Hepatocyte (in vitro differentiated cells): Measurements from ENCODE around the gene BATF2. TPM values are rescaled to one million over a fixed set of nuclear protein-coding genes. Genes with fewer than 3 reads are reported as not detected.

Source experiments
- DNase-seq: peaks from one replicate; pipeline ENCODE4 v3.0.0-alpha.2; 2016; ENCODE audit warnings: low spot score
- H2AFZ ChIP-seq: fragments of 200-600 bp; sonication (generic); 2 replicates; pipeline ENCODE4 v1.6.0; 2016; ENCODE audit warnings: antibody characterized with exemption, mild to moderate bottlenecking
- H3K27ac ChIP-seq: fragments of 200-600 bp; sonication (generic); 2 replicates; pipeline ENCODE4 v1.5.1; 2016; ENCODE audit warnings: mild to moderate bottlenecking
- H3K27me3 ChIP-seq: fragments of 200-600 bp; sonication (generic); 2 replicates; pipeline ENCODE4 v1.6.1; 2016
- H3K36me3 ChIP-seq: fragments of 200-600 bp; sonication (generic); replicated peaks from 2 replicates; pipeline ENCODE4 v1.5.1; 2016; ENCODE audit warnings: low read depth; ENCODE audit not compliant: insufficient read depth
- H3K4me1 ChIP-seq: fragments of 200-600 bp; sonication (generic); 2 replicates; pipeline ENCODE4 v1.5.1; 2016; ENCODE audit warnings: mild to moderate bottlenecking, moderate library complexity; ENCODE audit not compliant: insufficient read depth
- H3K4me2 ChIP-seq: fragments of 200-600 bp; sonication (generic); 2 replicates; pipeline ENCODE4 v1.6.0; 2016
- H3K4me3 ChIP-seq: fragments of 200-600 bp; sonication (generic); 2 replicates; pipeline ENCODE4 v1.5.1; 2016; ENCODE audit warnings: mild to moderate bottlenecking
- H3K79me2 ChIP-seq: fragments of 200-600 bp; sonication (generic); 2 replicates; pipeline ENCODE4 v1.6.0; 2017; ENCODE audit warnings: mild to moderate bottlenecking
- H3K9me2 ChIP-seq: fragments of 200-600 bp; sonication (generic); replicated peaks from 2 replicates; pipeline ENCODE4 v1.6.0; 2017; ENCODE audit warnings: mild to moderate bottlenecking; ENCODE audit not compliant: insufficient read depth
- H3K9me3 ChIP-seq: fragments of 200-600 bp; sonication (generic); 2 replicates; pipeline ENCODE4 v1.5.1; 2016; ENCODE audit warnings: low read depth, mild to moderate bottlenecking
- H4K20me1 ChIP-seq: fragments of 200-600 bp; sonication (generic); 2 replicates; pipeline ENCODE4 v1.6.0; 2016; ENCODE audit warnings: mild to moderate bottlenecking; ENCODE audit not compliant: insufficient read depth, poor library complexity, severe bottlenecking
- CTCF ChIP-seq: fragments of 200-600 bp; sonication (generic); IDR thresholded peaks from 2 replicates; pipeline ENCODE4 v1.5.1; 2016; ENCODE audit warnings: antibody characterized with exemption, mild to moderate bottlenecking; ENCODE audit not compliant: poor library complexity
- EZH2 ChIP-seq: fragments of 200-600 bp; sonication (generic); IDR thresholded peaks from 2 replicates; pipeline ENCODE4 v1.6.1; 2016; ENCODE audit warnings: antibody characterized with exemption, mild to moderate bottlenecking, borderline replicate concordance
- EZH2phosphoT487 ChIP-seq: fragments of 200-600 bp; sonication (generic); IDR thresholded peaks from one replicate; pipeline ENCODE4 v1.6.1; 2018; ENCODE audit warnings: antibody characterized with exemption, mild to moderate bottlenecking, low read depth, moderate library complexity; ENCODE audit not compliant: unreplicated experiment, severe bottlenecking
- WGBS: methylation state at CpG from one replicate; pipeline ENCODE4 v1.1.6; 2016; ENCODE audit warnings: low lambda C conversion rate; ENCODE audit errors: missing lambda C conversion rate; 5-methylcytosine and 5-hydroxymethylcytosine counted together
- polyA plus RNA-seq: library from polyadenylated mRNA; unstranded; fragments of >200 nt; fragmentation: Nextera tagmentation; extraction: Ambion mirVana; gene quantifications from 2 replicates; pipeline ENCODE4 v1.2.1, GENCODE V29; 2016
- total RNA-seq: library from RNA; depleted of rRNA; stranded (reverse); fragments of >200 nt; gene quantifications from 2 replicates; pipeline ENCODE4 v1.2.3, GENCODE V29; 2014

The BATF2 gene, protein sequence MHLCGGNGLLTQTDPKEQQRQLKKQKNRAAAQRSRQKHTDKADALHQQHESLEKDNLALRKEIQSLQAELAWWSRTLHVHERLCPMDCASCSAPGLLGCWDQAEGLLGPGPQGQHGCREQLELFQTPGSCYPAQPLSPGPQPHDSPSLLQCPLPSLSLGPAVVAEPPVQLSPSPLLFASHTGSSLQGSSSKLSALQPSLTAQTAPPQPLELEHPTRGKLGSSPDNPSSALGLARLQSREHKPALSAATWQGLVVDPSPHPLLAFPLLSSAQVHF
- total RNA-seq (0.68 and 1.9 TPM in 2 replicates), polyA plus RNA-seq (2.6 TPM in 1 of 2 replicates, not detected in the other)

- peaks cover 26% of the 10 kb centered on the region for H3K4me1 ChIP-seq
- H2AFZ ChIP-seq = no peak within 1 kb of the TSS
- H3K4me2 ChIP-seq = peak within 1 kb of the TSS; percentile 69
- DNase-seq = peak; percentile 87
- no peaks in the 10 kb centered on the region for H3K9me2 ChIP-seq
- no peaks in the 10 kb centered on the region for H3K9me3 ChIP-seq
- H4K20me1 ChIP-seq = no peaks in the 10 kb centered on the region
- H3K36me3 ChIP-seq = no peaks in the 10 kb centered on the region
- no peaks in the 10 kb centered on the region for H3K79me2 ChIP-seq
- H3K4me3 ChIP-seq = no peak within 1 kb of the TSS
- peak within 1 kb of the TSS; percentile 99 for H3K27ac ChIP-seq
- no peak for TF ChIP-seq EZH2phosphoT487
- TF ChIP-seq CTCF = peak; percentile 40
- TF ChIP-seq EZH2 = no peak
- WGBS = 38% methylated on average over 9 of the region's 9 CpGs
- H3K27me3 ChIP-seq = no peaks in the 10 kb centered on the region
Observed at GRCh38 chr11:64996710-64997380, at the start of gene BATF2. Gene BATF2 (minus strand): TSS chr11:64996971. CDS start chr11:64996914, 57 bp downstream.

DNA sequence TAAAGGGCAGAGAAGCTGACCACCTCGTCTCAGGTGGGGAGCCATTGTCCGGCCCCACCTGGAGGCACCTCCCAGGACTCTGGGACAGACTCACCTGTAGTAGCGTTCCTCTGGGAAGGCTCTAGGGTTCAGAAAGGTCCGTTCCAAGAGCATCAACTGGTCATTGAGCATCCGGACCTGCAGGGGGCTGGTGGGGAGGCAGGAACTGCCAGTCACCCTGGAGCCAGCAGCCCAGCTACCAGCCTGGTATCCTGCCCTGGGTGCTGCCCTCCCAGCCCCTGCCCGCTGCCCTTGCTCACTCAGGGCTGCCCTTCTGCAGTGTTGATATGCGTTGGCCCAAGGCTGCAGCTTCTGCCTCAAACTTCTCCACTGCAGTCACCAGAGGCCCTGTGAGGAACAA, 49.0 kb upstream of the BATF2 start:
- H2AFZ ChIP-seq = no peak overlapping the region
- H3K4me1 ChIP-seq = no peaks in the 10 kb centered on the region
- no peaks in the 10 kb centered on the region for H4K20me1 ChIP-seq
- H3K27me3 ChIP-seq = no peaks in the 10 kb centered on the region
- H3K4me3 ChIP-seq = no peak overlapping the region
- H3K9me2 ChIP-seq = no peaks in the 10 kb centered on the region
- H3K9me3 ChIP-seq = no peaks in the 10 kb centered on the region
- H3K4me2 ChIP-seq = no peak overlapping the region
- no peak overlapping the region for H3K27ac ChIP-seq
- H3K79me2 ChIP-seq = peaks cover 23% of the 10 kb centered on the region
- no peaks in the 10 kb centered on the region for H3K36me3 ChIP-seq
- WGBS = 90% methylated on average over 7 of the region's 7 CpGs
- TF ChIP-seq CTCF (no peak), EZH2 (no peak), EZH2phosphoT487 (no peak)
- no peak for DNase-seq

DNA sequence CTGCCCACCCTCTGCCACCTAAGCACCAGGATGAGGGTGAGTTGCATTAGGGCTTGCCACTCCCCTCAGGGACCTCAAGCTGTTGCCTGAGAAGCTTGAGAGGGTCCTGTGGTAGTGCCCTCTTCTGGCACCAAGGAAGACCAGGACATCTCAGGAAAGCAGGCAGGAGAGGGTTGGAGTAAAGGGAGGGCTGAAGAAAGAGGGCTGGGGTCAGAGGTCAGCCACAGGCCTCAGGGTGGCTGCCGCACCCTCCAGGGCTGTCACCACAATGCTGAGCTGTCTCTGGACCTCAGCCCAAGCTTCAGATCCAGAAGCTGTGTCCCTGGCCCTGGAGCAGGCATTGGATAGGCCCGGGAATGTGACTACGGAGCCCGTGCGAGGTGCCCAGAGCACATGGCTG, 48.3 kb upstream of the BATF2 start:
- H3K4me1 ChIP-seq = peaks cover 4% of the 10 kb centered on the region

More for the DNA sequence above, 48.3 kb upstream of the BATF2 start:
- Histone ChIP-seq H3K9me3 (no peaks in the 10 kb centered on the region), H3K9me2 (no peaks in the 10 kb centered on the region), H3K27ac (no peak overlapping the region), H3K4me2 (no peak overlapping the region), H3K79me2 (peaks cover 23% of the 10 kb centered on the region), H3K27me3 (no peaks in the 10 kb centered on the region), H3K4me3 (no peak overlapping the region), H2AFZ (no peak overlapping the region), H4K20me1 (no peaks in the 10 kb centered on the region), H3K36me3 (no peaks in the 10 kb centered on the region)
- no peak for DNase-seq
- no peak for TF ChIP-seq EZH2phosphoT487
- no peak for TF ChIP-seq EZH2
- no peak for TF ChIP-seq CTCF
- 93% methylated on average over 5 of the region's 5 CpGs for WGBS
